GM18502 (cell line): Measurements from ENCODE around the gene SCAMP4.
"Not testable (repeated sequence)": the region's sequence is repeated elsewhere in the genome, so short reads cannot be mapped to it uniquely, and the experiment has no call there.

Experiments used
- ATAC-seq: cut with Tn5 transposase; IDR thresholded peaks from one replicate; pipeline ENCODE4 v1.9.1; 2021; ENCODE audit warnings: mild to moderate bottlenecking; ENCODE audit not compliant: unreplicated experiment, poor library complexity

The SCAMP4 gene

GRCh38 chr19:1865172-1866010 is 39.8 kb upstream of the SCAMP4 start:
- ATAC-seq, result no peak

DNA sequence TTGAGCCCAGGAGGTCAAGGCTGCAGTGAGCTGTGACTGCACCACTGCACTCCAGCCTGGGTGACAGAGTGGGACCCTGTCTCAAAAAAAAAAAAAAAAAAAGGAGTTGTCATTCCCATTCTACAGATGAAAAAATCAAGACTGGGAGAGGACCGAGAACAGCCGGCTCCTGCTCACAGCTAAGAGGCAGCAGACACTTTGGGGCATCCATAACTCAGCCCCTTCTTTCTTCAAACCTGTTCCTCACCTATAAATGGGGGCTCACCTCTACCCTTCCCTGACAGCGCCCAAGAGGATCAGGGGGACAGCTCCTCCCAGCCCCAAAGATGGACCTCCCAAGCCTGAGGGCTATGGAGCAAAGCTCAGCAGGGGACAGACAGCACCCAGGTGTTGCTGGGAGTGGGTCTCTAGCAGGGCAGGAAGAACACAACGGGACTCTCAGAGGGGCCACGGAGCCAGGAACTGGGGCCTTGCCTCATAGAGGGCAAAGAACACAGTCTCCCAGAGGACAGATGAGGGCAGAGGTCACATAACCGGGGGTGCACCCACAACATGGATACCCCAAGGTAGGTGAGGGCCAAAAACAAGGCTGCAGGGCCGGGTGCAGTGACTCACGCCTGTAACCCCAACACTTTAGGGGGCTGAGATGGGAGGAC is 38.4 kb upstream of the SCAMP4 start:
- no peak for ATAC-seq

GRCh38 chr19:1867349-1867724 is 37.9 kb upstream of the SCAMP4 start:
- ATAC-seq, result no peak

DNA sequence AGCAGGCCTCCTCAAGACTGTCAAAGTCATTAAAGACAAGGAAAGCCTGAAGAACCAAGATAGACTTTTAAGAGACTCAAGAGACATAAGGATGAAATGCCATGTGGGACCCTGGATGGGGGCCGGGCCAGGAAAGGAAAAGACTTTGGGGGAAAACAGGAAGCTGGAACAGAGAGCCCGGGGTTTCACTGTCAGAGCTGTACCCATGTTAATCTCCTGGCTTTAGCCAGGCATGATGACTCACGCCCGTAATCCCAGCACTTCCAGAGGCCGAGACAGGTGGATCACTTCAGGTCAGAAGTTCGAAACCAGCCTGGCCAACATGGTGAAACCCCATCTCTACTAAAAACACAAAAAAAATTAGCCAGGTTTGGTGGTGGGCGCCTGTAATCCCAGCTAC is 36.2 kb upstream of the SCAMP4 start:
- ATAC-seq, result no peak

DNA sequence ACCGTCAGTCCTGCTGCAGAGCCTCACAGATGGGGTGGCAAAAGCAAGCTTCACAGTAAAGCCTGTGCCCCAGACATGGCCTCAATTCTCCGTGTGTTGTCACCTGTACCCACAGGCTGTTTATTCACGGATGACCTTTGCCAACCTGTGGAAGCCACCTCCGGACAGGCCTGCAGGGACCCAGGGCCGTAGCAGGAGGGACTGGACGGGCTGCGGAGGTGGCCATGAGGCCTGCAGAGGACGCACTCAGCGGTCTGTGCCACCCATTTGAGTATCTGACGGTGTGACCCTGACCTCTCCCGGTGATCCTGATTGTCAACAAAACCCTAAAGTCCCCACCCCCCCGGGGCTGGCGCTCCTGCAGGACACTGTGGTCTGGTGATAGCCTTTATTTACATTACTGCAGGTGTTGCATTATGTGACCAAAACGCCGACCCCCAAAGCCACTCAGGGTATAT is 34.0 kb upstream of the SCAMP4 start:
- ATAC-seq, result no peak

DNA sequence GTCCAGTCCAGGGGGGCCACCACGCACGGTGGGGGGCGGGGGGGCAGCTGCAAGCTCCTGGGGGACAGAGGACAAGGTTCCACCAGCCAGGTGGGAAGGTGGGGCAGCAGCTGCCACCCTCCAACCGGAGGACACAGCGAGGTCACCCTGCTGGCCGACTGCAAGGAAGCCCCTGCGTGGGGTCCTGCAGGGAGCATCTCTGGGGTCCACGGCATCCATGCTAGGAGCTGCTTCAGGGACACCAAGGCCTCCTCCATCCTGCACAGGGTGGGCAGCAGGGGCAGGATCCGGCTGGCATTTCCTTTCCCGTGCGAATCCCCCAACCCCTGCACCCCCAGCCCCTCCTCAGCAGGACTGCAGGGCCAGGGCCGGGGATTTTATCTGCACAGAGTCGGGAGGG is 33.6 kb upstream of the SCAMP4 start:
- ATAC-seq, result no peak

- ATAC-seq, result no peak
Observed at GRCh38 chr19:1872807-1873523, 32.2 kb upstream of the SCAMP4 start.

GRCh38 chr19:1873524-1874473 is 31.4 kb upstream of the SCAMP4 start:
- no peak for ATAC-seq

GRCh38 chr19:1874554-1875185 is 30.5 kb upstream of the SCAMP4 start:
- no peak for ATAC-seq

DNA sequence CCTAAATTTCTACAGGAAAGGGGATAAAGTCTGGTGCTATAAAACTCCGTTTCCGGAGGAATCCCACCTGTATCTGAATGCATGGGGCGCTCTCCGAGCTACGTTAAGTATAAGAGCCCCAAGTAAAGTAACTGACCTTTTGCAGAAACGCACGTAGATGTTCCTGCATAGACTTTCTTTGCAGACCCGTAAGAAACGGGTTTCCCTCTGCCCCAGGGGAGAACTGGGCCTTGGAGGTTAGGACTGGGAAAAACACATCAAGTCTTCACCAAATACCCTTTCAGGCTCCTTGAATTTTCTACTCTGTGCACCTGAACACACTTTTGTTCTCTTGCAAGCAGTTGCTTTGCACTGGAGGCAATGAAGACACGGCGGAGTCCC is 29.9 kb upstream of the SCAMP4 start:
- not testable (repeated sequence) for ATAC-seq

DNA sequence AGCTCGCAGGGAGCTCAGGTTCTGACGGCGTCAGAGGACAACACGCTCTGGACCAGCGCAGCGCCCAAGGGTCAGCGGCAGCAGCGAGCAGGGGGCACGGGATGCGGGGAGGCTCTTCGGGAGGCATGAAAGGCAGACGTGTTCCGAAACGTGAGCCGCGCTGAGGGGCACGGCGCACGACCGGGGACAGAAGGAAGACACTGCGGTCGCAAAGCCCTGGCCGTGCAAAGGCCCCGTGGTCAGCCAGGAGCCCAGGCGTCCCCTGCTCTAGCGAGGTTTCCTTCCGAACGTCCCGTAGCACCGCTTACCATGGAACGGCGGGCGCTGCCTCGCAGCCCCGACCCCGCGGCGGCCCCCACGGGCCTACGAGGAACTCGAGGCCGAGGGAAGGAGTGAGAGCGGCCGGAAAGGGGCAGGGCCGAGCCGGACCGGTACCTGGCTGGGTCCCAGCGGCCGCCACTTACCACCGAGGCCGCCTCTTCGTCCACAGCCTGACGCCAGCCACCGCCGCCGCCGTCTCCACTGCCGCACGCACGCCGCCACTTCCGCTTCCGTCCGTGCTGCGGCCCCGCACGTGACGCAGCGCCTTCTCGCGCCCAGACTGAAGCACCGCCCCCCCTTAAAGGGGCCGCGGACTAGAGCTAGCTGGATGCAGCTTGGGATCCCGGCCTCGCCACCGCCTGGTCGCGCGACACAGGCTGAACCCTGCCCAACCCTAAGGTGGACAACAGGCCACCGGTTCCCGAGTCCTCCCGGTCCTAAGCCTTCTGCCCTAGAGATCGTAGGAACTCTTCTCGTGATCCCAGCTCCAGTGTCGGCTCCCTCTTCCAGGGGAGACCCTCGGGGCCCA is 29.3 kb upstream of the SCAMP4 start:
- ATAC-seq, result peak; percentile 79

- peak; percentile 17 for ATAC-seq
Observed at GRCh38 chr19:1876496-1877279, 28.5 kb upstream of the SCAMP4 start.

- not testable (repeated sequence) for ATAC-seq
Observed at GRCh38 chr19:1877280-1877660, 27.9 kb upstream of the SCAMP4 start.

GRCh38 chr19:1878583-1878982 is 26.6 kb upstream of the SCAMP4 start:
- not testable (repeated sequence) for ATAC-seq

- ATAC-seq, result not testable (repeated sequence)
Observed at GRCh38 chr19:1879982-1880381, 25.2 kb upstream of the SCAMP4 start.

GRCh38 chr19:1880611-1881392 is 24.4 kb upstream of the SCAMP4 start:
- ATAC-seq, result no peak

DNA sequence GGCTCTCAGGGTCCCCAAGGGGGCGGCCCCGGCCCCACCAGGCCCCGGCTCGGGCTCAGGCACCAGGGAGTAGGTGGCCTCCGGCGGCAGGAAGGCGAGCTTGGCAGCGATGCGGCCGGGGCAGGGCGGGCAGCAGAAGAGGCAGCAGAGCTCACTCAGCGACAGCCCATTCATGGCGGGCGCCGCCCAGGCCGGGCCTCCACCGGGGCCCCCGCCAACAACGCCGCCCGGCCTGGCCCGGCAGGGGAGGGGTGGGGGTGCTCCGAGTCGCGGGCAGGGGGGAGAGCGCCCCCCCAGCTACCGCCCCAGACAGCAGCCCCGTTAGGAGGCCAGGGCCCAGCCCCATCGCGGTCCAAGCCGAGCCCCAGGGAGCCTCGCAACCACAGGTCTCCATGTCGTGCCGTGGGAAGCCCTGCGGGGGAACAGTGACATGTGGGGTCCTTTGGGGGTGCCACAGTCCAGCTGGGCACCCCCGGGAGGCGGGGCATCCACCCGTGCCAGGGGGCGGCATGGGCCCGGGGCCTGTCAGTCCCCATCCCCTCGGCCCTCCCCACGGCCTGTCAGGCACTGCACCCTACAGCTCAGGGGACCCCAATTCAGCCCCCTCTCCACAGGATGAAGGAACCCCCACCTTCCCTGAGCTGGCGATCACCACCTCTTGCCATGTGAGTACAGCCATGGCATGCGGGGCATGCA is 23.7 kb upstream of the SCAMP4 start:
- ATAC-seq, result not testable (repeated sequence)
